HG03469 (cell line): ENCODE results near the gene MAOB.
"Not testable (repeated sequence)": the region's sequence is repeated elsewhere in the genome, so short reads cannot be mapped to it uniquely, and the experiment has no call there.

Experiments
- ATAC-seq: cut with Tn5 transposase; IDR thresholded peaks from one replicate; pipeline ENCODE4 v1.9.1; 2021; ENCODE audit warnings: mild to moderate bottlenecking, moderate library complexity, moderate number of reproducible peaks; ENCODE audit not compliant: unreplicated experiment

The MAOB gene

DNA sequence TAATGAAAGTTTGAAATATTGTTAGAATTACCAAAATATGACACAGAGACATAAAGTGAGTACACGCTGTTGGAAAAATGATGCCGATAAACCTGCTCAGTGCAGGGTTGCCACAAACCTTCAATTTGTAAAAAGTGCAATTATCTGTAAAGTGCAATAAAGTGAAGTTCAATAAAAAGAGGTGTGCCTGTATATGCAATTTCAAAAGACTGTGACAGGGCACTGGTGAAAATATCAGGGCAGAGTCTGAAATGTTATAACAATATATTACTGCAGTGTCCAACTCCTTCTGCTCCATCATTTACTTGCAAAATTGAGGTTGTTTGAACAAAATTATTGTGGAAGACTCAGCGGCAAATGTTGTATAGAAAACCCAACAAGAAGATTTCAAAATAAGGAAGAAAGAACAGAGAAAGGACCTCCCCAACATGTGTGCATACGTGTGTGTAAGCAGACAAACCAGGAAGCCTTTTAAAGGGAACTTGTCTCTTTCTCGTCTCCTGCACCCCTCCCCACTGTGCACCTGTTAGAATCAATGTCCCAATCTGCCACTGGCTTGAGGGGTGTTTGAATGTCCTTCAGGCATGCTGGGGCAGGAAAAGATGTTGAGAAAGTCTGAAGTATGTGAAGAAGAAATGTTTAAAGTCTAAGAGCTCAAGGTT, 96.2 kb downstream of the MAOB start:
- no peak for ATAC-seq

- no peak for ATAC-seq
These were observed 124.2 kb downstream of the MAOB start for GRCh38 chrX:43758044-43758443.

- ATAC-seq = no peak
These were observed 126.2 kb downstream of the MAOB start for GRCh38 chrX:43756076-43756475.

DNA sequence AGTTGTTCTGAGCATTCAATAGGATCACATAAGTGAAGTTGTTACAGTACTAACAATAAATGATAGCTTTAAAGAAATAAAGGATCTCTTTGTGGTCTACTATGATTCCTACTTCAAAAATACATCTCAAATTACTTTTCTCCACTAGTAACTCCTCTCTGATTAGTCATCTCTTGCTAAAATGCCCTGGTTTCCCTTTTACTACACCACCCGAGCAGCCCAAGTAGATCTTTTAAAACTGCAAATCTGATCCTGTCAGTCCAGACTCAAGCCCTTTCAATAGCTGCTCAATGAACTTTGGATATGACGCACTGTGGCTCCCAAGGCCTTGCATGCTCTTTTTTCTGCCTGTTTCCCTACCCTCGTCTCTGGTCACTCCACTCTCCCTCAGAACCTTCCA, 128.6 kb downstream of the MAOB start:
- ATAC-seq = no peak

- no peak for ATAC-seq
These were observed 132.0 kb downstream of the MAOB start for GRCh38 chrX:43750248-43750676.

DNA sequence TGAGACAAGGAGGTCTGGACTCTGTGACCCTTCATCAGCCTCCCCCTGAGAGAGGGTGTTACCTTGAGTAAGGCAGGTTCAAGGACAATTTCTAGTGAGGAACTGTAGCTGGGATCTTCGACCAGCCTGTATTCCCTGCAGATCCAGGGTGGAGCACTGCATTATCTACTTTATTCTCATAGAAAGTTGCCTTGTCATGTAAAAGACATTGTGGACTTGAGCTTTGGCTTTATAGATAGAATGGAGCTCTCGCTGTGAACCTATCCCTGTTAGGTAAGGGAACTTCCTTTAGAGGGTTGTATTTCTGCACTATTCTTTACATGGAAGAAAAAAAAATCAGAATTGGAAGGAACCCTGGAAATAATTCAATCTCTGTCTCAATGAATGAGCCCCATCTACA, 134.8 kb downstream of the MAOB start:
- no peak for ATAC-seq

DNA sequence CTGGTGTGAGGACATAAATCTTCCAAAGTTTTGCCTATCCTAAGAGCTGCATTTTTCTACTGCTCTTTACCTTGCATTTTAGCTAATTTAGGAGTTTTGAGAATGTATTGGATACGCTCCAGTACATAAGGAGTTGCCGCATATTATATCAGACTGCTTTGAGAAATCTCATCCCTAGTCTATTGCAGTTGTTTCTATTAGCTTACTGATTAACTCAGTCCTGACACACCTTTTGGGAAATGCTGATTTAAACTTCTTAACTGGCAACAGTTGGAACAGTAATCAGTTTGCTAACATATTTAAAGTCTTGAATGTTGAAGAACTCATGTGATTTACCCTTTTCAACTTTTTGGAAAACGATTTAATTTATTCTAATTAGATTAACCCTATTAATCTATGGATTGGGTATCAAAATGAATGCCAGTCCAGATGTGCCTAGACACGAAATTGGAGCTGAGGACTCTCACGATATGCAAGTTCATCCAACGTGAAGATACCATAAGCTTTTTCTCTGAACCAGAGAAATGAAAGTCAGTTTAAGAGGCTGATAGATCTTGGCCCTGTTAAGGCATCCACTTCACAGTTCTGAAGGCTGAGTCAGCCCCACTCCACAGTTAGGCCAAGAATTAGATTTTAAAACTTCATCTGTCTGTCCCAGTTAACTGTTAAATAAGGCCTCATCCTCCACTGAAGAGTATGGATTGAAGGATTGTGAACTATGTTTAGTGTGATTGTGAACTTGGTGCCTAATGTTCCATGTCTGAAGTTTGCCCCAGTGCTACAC, 136.1 kb downstream of the MAOB start:
- no peak for ATAC-seq

DNA sequence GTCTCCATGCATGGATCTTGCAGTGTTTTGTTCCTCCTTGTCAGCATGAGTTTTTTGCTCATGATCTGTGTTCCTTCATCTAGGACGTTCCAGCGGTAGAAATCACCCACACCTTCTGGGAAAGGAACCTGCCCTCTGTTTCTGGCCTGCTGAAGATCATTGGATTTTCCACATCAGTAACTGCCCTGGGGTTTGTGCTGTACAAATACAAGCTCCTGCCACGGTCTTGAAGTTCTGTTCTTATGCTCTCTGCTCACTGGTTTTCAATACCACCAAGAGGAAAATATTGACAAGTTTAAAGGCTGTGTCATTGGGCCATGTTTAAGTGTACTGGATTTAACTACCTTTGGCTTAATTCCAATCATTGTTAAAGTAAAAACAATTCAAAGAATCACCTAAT, 138.0 kb downstream of the MAOB start:
- no peak for ATAC-seq

DNA sequence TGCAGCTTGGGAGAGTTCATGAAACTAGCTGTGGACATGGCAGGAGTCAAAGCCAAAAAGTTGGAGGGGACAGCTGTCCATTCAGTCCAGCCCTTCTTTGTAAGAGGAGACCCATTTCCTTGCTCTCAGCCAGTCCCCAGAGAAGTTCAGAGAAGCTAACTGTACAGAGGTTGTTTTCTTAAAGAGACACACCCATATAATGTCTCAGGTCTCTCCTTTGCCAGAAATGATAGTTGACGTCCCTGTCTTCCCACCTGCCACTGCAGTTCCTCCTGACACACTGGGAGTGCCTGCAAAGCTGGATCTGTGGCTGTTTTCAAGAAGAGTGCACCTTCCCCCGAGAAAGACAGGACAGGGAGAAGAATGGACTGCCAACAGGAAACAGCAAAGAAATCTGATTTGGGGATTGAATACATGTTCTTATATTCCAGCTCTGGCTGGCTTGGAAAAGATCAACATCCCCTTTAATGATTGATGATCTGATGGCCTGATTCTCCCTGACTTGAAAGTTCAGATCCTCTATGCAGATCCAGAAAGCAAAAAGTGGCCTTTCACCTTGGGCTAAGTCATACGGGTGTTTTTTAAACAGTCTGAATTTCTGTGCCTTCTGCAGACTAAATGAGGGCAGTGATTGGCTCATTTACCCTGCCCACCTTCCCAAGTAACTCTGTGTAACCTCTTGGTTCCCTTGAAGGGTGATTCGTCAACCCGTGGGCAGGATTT, 139.0 kb downstream of the MAOB start:
- ATAC-seq = no peak

GRCh38 chrX:43741843-43742573, 140.2 kb downstream of the MAOB start:
- ATAC-seq = no peak

DNA sequence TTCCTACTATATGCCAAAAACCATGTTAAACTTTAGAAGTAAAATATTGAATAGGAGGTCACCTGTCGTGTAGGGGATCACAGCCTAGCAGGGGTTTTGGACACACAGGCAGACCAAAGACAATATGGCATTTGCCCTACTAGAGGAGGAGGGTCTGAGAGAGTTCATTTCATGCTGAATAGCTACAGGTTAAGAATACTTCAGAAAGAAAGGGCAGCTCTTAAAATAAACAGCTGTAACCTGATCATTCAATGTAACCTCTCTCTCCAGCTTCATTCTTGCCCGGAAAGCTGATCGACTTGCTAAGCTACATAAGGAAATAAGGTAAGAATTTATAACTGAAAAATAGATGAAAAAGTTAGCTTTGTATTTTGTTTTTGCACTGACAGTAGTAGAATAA, 146.3 kb downstream of the MAOB start:
- no peak for ATAC-seq

GRCh38 chrX:43735534-43735933, 146.7 kb downstream of the MAOB start:
- ATAC-seq = no peak

DNA sequence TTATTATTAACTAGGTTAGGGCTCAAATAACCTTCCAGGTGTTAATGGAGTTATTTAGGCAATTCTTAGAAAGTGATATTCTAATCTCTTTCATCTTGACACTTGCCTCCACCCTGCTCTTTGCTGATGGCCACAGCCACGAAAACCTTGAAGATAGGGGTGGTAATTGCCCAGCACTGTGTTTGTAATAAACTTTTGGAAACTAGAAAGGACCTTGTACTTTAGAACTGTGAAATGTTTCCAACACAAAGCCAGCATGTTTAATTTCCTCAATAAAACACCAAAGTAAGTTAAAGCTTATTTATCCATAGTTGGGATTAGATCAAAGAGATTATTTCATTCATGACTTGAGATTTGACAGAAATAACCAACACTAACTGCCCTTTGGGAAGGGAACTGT, 147.8 kb downstream of the MAOB start:
- ATAC-seq = no peak

DNA sequence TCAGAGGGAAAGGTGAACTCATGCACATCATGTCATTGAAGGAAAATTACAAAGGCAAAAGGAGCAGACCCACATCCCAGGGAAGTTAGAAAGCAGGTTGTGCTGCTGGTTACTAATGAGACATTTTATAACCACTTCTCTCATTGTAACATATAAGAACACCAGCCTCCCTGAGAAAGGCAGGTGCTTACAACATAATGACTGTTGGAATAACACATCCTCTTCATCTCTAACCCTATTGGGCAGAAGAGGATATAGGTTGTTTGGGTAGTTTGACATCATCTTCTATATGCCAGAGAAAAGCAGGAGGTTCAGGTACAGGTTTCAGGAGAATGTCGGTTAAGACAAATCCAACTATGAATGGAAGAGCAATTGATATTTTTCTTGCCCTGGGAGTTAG, 148.6 kb downstream of the MAOB start:
- no peak for ATAC-seq

DNA sequence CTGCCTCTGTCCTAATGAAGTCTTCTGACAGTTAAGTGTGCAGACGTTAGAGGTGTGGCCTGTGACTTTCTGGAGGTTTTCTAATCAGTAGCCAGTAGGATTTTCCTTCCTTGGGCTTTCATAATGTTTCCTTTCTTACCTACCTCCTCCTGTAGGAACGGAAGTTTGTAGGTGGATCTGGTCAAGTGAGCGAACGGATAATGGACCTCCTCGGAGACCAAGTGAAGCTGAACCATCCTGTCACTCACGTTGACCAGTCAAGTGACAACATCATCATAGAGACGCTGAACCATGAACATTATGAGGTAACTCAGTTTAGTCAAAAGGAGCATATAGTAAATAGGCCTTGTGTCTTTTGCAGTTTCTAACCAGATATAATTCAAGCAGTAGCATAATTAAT, 151.2 kb downstream of the MAOB start:
- ATAC-seq = no peak

DNA sequence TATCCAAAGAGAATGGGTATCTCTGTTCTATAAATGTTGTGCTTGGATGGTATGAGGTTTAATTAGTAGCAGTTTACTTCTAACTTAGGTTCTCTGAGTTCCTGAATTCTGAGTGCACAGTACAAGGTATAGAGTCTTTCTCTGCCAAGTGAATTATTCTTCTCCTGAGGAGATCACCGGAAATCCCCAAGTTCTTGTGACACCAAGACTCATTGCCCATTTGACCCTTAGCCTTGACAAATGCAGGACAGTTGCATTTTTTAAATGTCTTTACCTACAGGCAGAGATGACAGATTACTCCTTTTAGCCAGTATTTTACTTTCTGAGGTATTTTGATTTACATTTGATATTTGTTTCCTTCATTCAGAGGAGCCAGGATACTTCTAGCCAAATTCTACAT, 153.3 kb downstream of the MAOB start:
- no peak for ATAC-seq

- no peak for ATAC-seq
These were observed 154.2 kb downstream of the MAOB start for GRCh38 chrX:43728002-43728401.

- ATAC-seq = not testable (repeated sequence)
These were observed 155.0 kb downstream of the MAOB start for GRCh38 chrX:43727254-43727653.

DNA sequence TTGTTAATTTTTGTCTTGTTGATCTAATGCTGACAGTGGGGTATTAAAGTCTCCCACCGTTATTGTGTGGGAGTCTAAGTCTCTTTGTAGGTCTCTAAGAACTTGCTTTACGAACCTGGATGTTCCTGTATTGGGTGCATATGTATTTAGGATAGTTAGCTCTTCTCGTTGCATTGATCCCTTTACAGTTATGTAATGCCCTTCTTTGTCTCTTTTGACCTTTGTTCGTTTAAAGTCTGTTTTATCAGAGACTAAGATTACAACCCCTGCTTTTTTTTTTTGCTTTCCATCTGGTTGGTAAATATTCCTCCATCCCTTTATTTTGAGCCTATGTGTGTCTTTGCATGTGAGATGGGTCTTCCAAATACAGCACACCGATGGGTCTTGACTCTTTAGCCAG, 157.0 kb downstream of the MAOB start:
- not testable (repeated sequence) for ATAC-seq

DNA sequence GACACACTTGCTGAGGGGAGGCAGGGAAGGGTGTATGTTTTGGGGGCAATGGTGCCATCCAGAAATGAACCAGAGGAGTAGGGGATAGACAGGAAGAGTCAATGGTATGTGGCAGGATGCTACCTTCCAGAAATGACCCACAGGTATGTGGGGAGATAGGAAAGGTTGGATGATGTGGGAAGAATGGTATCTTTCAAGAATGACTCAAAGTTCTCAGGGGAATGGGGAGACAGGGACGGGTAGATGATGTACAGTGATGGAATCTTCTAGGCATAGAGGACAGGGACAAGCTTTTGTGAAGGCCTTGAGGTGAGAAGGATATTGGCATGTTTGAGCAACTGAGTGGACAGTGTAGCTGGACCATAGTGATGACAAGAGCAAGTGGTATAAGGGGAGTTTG, 161.3 kb downstream of the MAOB start:
- no peak for ATAC-seq

DNA sequence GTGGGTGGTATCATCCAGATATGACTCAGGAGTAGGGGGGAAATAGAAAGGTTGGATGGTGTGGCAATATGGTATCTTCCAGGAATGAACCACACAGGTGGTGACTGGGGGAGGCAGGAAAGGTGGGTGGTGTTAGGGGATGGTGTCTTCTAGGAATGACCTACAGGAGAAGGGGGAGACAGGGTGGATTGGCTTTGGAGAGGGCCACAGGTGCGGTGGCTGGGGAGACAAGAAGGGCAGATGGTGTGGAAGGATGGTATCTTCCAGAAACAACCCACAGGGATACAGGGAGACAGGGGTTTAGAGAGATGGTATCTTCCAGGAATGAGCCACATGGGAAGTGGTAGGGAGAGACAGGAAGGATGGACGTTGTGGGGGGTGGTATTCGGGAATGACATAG, 162.2 kb downstream of the MAOB start:
- no peak for ATAC-seq
